A673 (cell line): Measurements from ENCODE around the gene TBC1D20.

Experiments
- CTCF ChIP-seq: fragments of 300-800, 200-600 bp; sonication (generic); conservative IDR thresholded peaks from 2 replicates; pipeline ENCODE4 v1.5.1; 2017; ENCODE audit warnings: low read depth, mild to moderate bottlenecking, antibody characterized with exemption, low read length, moderate library complexity, mixed read lengths
- EZH2 ChIP-seq: fragments of 200-600 bp; sonication (generic); IDR thresholded peaks from 2 replicates; pipeline ENCODE4 v1.6.1; 2017; ENCODE audit warnings: borderline replicate concordance, low read depth, mild to moderate bottlenecking, mixed read lengths, antibody characterized with exemption, low read length; ENCODE audit not compliant: poor library complexity, severe bottlenecking

- no peak for TF ChIP-seq CTCF
- no peak for TF ChIP-seq EZH2
Measured at GRCh38 chr20:401682-402495, 60.4 kb downstream of the TBC1D20 start.
